ENCODE measurements around the gene SYT8.

Gene SYT8

DNA sequence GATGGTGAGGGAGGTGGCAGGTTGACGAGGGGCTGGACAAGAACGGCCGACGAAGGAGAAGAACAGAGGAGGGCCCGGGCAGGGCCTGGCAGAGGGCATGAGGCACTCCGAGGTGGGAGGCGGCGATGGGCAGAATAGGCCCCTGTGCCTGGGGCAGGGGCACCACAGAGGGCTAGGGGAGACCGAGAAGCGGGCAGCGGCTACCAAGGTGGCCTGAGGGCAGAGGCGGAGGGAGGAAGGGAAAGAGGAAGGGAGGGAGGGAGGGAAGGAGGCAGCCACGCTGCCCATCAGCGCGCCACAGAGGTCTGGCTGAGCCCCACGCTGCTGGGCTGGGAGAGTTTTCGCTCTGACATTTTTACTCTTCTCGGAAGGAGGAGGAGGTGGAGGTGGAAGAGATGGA, 29.4 kb downstream of the SYT8 start:
- TF ChIP-seq, protein P1, sequence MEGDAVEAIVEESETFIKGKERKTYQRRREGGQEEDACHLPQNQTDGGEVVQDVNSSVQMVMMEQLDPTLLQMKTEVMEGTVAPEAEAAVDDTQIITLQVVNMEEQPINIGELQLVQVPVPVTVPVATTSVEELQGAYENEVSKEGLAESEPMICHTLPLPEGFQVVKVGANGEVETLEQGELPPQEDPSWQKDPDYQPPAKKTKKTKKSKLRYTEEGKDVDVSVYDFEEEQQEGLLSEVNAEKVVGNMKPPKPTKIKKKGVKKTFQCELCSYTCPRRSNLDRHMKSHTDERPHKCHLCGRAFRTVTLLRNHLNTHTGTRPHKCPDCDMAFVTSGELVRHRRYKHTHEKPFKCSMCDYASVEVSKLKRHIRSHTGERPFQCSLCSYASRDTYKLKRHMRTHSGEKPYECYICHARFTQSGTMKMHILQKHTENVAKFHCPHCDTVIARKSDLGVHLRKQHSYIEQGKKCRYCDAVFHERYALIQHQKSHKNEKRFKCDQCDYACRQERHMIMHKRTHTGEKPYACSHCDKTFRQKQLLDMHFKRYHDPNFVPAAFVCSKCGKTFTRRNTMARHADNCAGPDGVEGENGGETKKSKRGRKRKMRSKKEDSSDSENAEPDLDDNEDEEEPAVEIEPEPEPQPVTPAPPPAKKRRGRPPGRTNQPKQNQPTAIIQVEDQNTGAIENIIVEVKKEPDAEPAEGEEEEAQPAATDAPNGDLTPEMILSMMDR (conservative IDR thresholded peaks at IDR 0.05; ENCODE audit: low read depth, low read length), result no peak
- no peak for DNase-seq (ENCODE audit: low read depth)
- H3K4me3 ChIP-seq (ENCODE audit: low read length), result no peak overlapping the region

DNA sequence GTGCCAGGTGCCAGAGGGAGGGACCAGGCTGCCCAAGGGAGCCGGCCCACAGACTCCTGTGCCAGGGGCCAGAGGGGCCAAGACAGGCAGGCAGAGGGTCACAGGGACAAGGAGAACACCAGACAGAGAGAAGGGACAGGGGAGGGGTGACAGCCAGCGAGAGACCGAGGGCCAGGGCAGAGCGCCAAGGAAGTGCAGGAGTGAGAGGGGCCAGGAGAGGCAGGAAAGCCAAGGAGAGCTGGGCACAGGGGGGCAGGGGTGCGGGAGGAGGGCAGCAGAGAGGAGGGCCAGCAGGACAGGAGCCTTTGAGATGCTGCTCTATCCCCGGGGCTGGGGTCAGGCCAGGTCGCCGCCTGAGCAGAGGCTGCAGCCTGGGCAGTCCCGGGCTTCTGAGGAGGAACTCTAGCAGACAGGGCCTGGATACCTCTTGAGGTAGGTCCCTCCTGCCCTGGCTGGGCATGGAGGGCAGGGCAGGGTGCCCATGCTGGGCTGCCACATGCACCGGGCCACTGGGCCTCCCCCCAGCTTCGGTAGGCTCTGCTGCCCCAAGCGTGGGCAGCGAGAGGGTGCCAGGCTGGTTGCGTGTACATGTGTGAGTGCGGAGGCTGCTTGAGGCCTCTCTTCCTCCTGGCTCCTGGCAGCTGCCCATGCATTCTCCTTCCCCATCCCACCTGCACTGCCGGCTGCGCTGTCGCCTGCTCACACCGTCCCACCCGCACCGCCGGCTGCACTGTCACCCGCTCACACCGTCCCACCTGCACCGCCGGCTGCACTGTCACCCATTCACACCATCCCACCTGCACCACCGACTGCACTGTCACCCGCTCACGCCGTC, 30.3 kb downstream of the SYT8 start:
- TF ChIP-seq, protein P1 (conservative IDR thresholded peaks at IDR 0.05; ENCODE audit: low read depth, low read length), result no peak
- DNase-seq (ENCODE audit: low read depth), result no peak
- H3K4me3 ChIP-seq (ENCODE audit: low read length), result no peak overlapping the region

DNA sequence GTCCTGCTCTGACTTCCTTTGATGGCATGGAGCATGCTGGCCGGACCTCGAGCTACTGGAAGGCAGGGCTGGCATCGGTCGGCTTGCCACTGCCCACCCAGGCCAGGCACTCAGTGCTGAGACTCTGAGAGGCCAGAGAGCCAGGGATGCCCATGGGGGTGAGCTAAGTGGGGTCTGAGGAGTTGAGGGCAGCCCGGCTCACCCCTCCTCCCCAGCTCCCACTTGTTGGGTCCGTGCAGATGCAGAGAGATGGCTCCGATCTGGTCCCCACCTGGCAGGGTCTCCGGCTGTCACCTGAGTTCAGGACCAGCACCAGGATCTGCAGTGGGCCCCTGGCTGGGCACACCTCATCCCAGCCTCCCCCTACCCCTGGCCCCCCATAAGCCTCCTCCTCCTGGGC, 31.4 kb downstream of the SYT8 start:
- TF ChIP-seq, protein P1 (conservative IDR thresholded peaks at IDR 0.05; ENCODE audit: low read depth, low read length), result no peak
- no peak overlapping the region for H3K4me3 ChIP-seq (ENCODE audit: low read length)
- DNase-seq (ENCODE audit: low read depth), result no peak

DNA sequence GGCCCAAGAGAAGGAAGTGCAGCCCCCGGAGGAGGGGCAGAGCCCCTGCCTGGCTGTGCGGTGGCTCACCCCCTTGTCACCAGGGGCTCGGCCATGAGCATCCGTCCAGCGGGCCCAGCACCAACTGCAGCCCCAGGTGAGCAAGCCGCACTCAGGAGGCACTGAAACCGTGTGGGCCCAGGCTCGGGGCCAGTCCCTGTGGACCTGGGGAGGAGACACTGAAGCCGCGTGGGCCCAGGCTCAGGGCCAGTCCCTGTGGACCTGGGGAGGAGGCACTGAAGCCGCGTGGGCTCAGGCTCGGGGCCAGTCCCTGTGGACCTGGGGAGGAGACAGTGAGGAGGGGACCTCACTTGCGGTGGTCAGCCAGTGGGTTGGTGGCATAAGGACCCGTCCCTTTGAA, 32.0 kb downstream of the SYT8 start:
- no peak overlapping the region for H3K4me3 ChIP-seq (ENCODE audit: low read length)
- TF ChIP-seq, protein P1 (conservative IDR thresholded peaks at IDR 0.05; ENCODE audit: low read depth, low read length), result no peak

DNA sequence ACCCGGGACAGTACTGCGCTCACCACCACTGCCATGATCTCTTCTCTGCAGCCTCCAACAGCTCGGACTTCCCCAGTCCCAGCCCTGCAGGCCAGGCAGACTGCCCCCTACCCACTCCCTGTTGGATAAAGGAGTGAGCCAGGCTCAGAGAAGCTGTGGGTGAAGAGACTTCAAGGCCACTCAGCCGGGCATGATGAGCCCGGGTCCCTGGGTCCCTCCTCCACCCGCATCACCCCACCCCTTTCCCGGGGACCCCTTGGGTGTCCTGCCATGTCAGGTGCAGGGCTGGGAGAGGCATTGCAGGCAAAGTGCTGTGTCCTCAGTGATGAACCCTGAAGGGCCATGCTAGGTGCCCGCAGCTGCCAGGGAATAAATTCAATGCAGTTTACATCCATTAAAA, 32.6 kb downstream of the SYT8 start:
- TF ChIP-seq, protein P1 (conservative IDR thresholded peaks at IDR 0.05; ENCODE audit: low read depth, low read length), result no peak
- no peak for DNase-seq (ENCODE audit: low read depth)

More for the DNA sequence above, 32.0 kb downstream of the SYT8 start:
- DNase-seq (ENCODE audit: low read depth), result no peak

DNA sequence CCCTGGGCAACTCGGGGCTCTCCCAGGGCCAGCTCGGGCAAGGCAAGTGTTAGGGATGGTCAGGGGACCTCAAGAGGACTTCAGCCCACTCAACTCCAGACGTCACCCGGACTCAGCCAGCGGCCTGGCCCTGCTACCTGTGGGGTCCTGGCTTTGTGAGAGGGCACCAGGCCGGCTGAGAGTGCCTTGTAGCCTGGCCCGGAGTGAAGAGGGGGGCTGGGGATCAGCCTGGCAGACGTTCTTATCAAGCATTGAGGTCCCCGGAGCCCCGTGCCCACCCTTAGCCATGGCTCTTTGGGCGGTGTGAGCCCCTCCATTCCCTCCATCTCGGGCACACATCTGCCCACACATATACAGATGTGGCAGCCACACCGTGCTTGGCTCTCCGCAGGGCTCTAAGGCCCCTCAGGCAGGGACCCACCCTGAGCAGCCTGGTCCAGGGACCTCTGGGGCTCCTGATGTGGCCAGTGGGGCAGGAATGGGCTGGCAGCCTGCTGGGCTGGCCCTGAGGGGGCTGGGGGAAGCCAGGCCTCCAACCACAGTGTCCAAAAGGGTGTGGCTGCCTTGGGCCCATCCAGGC, 33.4 kb downstream of the SYT8 start:
- no peak for DNase-seq (ENCODE audit: low read depth)
- H3K4me3 ChIP-seq (ENCODE audit: low read length), result no peak overlapping the region
- TF ChIP-seq, protein P1 (conservative IDR thresholded peaks at IDR 0.05; ENCODE audit: low read depth, low read length), result no peak

More for the DNA sequence above, 32.6 kb downstream of the SYT8 start:
- no peak overlapping the region for H3K4me3 ChIP-seq (ENCODE audit: low read length)
